HepG2 (cell line): ENCODE measurements around the gene PARP6. TPM values are rescaled to one million over a fixed set of nuclear protein-coding genes. Genes with fewer than 3 reads are reported as not detected.

Experiments used
- AGO2 ChIP-seq: fragments of 200-400 bp; formaldehyde crosslinking; optimal IDR thresholded peaks from 2 replicates; pipeline ENCODE3; 2017; ENCODE audit warnings: mild to moderate bottlenecking, low read depth, low read length, moderate library complexity
- ELF3 ChIP-seq: IDR thresholded peaks from 2 replicates; pipeline ENCODE4 v1.6.1; 2016; ENCODE audit warnings: missing genetic modification reagents, missing compliant biosample characterization
- HHEX ChIP-seq: IDR thresholded peaks from 2 replicates; pipeline ENCODE4 v1.6.1; 2016; ENCODE audit warnings: control low read depth
- MYNN ChIP-seq: sonication (generic); formaldehyde crosslinking; IDR thresholded peaks from 2 replicates; pipeline ENCODE4 v1.4.0; 2020; ENCODE audit warnings: mild to moderate bottlenecking, low read depth, missing genetic modification reagents
- RXRB ChIP-seq: IDR thresholded peaks from 2 replicates; pipeline ENCODE4 v1.6.1; 2016; ENCODE audit warnings: borderline replicate concordance, missing genetic modification reagents, missing compliant biosample characterization
- STAT6 ChIP-seq: sonication (generic); formaldehyde crosslinking; IDR thresholded peaks from 2 replicates; pipeline ENCODE4 v1.4.0; 2020; ENCODE audit warnings: missing genetic modification reagents, mild to moderate bottlenecking, borderline replicate concordance
- TEF ChIP-seq: sonication (generic); formaldehyde crosslinking; IDR thresholded peaks from 2 replicates; pipeline ENCODE4 v1.5.0; 2020; ENCODE audit warnings: missing genetic modification reagents
- ZBTB21 ChIP-seq: sonication (generic); formaldehyde crosslinking; IDR thresholded peaks from 2 replicates; pipeline ENCODE4 v1.4.0; 2020; ENCODE audit warnings: missing genetic modification reagents
- ZMAT3 ChIP-seq: sonication (generic); formaldehyde crosslinking; conservative IDR thresholded peaks from 2 replicates; pipeline ENCODE4 v1.7.0; 2021; ENCODE audit warnings: missing genetic modification reagents
- ZNF652 ChIP-seq: IDR thresholded peaks from 2 replicates; pipeline ENCODE4 v1.6.1; 2016; ENCODE audit warnings: low read depth, borderline replicate concordance
- ZNF7 ChIP-seq: IDR thresholded peaks from 2 replicates; pipeline ENCODE4 v1.6.1; 2016; ENCODE audit warnings: missing biosample characterization, missing genetic modification reagents
- polyA plus RNA-seq, 8 experiments: library from polyadenylated mRNA; depleted of rRNA in 3 of 8; stranded (reverse) in 7 of 8; unstranded in 1 of 8; fragments of >200 nt; fragmentation: Illumina TruSeq in 4 of 8; extraction: Trizol in 4 of 8; gene quantifications; 2 replicates each; pipeline versions ENCODE4 v1.2.1 to v1.2.3, GENCODE V29; 2011 to 2016; ENCODE audit warnings: low read depth in 4 of 8, missing spikeins in 1 of 8, mixed read lengths in 1 of 8; ENCODE audit not compliant: insufficient read depth in 1 of 8
- total RNA-seq, 5 experiments: library from RNA; depleted of rRNA; stranded (reverse); fragments of >200 nt; fragmentation: Illumina TruSeq; extraction: Trizol; gene quantifications; 2 replicates each; pipeline ENCODE4 v1.2.3, GENCODE V29; 2016; ENCODE audit warnings: low read depth in 1 of 5
- TF ChIP-seq, protein P1 (sequence below): sonication (generic); formaldehyde crosslinking; IDR thresholded peaks from 2 replicates; pipeline ENCODE4 v1.9.0; 2021; ENCODE audit warnings: missing genetic modification reagents, borderline replicate concordance
- TF ChIP-seq, protein P2 (sequence below): sonication (generic); formaldehyde crosslinking; IDR thresholded peaks from 2 replicates; pipeline ENCODE4 v1.9.0; 2021; ENCODE audit warnings: missing genetic modification reagents, mild to moderate bottlenecking, borderline replicate concordance
- TF ChIP-seq, protein P3 (sequence below): IDR thresholded peaks from 2 replicates; pipeline ENCODE4 v1.4.0; 2020; ENCODE audit warnings: mild to moderate bottlenecking, missing genetic modification reagents
- TF ChIP-seq, protein P4 (sequence below): sonication (generic); formaldehyde crosslinking; IDR thresholded peaks from 2 replicates; pipeline ENCODE4 v1.8.1; 2023; ENCODE audit warnings: missing genetic modification reagents, mild to moderate bottlenecking, borderline replicate concordance

The PARP6 gene
- total and polyA plus RNA-seq, 2 of the 13 experiments (the other 11 are each of a cell fraction or from before 2014, with no cell fraction given), result 0.22 to 0.87 TPM

GRCh38 chr15:72199721-72200212 is 72.6 kb downstream of the PARP6 start (continued):
- TF ChIP-seq, protein P1, sequence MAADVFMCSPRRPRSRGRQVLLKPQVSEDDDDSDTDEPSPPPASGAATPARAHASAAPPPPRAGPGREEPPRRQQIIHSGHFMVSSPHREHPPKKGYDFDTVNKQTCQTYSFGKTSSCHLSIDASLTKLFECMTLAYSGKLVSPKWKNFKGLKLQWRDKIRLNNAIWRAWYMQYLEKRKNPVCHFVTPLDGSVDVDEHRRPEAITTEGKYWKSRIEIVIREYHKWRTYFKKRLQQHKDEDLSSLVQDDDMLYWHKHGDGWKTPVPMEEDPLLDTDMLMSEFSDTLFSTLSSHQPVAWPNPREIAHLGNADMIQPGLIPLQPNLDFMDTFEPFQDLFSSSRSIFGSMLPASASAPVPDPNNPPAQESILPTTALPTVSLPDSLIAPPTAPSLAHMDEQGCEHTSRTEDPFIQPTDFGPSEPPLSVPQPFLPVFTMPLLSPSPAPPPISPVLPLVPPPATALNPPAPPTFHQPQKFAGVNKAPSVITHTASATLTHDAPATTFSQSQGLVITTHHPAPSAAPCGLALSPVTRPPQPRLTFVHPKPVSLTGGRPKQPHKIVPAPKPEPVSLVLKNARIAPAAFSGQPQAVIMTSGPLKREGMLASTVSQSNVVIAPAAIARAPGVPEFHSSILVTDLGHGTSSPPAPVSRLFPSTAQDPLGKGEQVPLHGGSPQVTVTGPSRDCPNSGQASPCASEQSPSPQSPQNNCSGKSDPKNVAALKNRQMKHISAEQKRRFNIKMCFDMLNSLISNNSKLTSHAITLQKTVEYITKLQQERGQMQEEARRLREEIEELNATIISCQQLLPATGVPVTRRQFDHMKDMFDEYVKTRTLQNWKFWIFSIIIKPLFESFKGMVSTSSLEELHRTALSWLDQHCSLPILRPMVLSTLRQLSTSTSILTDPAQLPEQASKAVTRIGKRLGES (CRISPR knock-in tag), result no peak
- TF ChIP-seq RXRB (CRISPR knock-in tag) (peak; percentile 41; the same call in 1 of the 2 replicates), MYNN (CRISPR knock-in tag) (no peak), ZMAT3 (CRISPR knock-in tag) (no peak), ELF3 (0 out of 2 replicates have a peak, but pooled peaks have one; percentile 48), ZNF652 (CRISPR knock-in tag) (no peak), HHEX (CRISPR knock-in tag) (no peak), ZNF7 (CRISPR knock-in tag) (no peak), STAT6 (CRISPR knock-in tag) (no peak), ZBTB21 (CRISPR knock-in tag) (no peak), TEF (CRISPR knock-in tag) (no peak), AGO2 (no peak)
- TF ChIP-seq, protein P2, sequence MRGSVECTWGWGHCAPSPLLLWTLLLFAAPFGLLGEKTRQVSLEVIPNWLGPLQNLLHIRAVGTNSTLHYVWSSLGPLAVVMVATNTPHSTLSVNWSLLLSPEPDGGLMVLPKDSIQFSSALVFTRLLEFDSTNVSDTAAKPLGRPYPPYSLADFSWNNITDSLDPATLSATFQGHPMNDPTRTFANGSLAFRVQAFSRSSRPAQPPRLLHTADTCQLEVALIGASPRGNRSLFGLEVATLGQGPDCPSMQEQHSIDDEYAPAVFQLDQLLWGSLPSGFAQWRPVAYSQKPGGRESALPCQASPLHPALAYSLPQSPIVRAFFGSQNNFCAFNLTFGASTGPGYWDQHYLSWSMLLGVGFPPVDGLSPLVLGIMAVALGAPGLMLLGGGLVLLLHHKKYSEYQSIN (CRISPR knock-in tag), result no peak
- TF ChIP-seq, protein P3, sequence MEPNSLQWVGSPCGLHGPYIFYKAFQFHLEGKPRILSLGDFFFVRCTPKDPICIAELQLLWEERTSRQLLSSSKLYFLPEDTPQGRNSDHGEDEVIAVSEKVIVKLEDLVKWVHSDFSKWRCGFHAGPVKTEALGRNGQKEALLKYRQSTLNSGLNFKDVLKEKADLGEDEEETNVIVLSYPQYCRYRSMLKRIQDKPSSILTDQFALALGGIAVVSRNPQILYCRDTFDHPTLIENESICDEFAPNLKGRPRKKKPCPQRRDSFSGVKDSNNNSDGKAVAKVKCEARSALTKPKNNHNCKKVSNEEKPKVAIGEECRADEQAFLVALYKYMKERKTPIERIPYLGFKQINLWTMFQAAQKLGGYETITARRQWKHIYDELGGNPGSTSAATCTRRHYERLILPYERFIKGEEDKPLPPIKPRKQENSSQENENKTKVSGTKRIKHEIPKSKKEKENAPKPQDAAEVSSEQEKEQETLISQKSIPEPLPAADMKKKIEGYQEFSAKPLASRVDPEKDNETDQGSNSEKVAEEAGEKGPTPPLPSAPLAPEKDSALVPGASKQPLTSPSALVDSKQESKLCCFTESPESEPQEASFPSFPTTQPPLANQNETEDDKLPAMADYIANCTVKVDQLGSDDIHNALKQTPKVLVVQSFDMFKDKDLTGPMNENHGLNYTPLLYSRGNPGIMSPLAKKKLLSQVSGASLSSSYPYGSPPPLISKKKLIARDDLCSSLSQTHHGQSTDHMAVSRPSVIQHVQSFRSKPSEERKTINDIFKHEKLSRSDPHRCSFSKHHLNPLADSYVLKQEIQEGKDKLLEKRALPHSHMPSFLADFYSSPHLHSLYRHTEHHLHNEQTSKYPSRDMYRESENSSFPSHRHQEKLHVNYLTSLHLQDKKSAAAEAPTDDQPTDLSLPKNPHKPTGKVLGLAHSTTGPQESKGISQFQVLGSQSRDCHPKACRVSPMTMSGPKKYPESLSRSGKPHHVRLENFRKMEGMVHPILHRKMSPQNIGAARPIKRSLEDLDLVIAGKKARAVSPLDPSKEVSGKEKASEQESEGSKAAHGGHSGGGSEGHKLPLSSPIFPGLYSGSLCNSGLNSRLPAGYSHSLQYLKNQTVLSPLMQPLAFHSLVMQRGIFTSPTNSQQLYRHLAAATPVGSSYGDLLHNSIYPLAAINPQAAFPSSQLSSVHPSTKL (CRISPR knock-in tag), result no peak
- TF ChIP-seq, protein P4, sequence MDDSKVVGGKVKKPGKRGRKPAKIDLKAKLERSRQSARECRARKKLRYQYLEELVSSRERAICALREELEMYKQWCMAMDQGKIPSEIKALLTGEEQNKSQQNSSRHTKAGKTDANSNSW, result no peak
